Ectodermal cell (in vitro differentiated cells): ENCODE data around the gene SAMD15.
"Not testable (repeated sequence)": the region's sequence is repeated elsewhere in the genome, so short reads cannot be mapped to it uniquely, and the experiment has no call there.

Source experiments
- H3K27ac ChIP-seq: 2 replicates; pipeline ENCODE4 v1.7.0; 2013; ENCODE audit warnings: mild to moderate bottlenecking, low read depth, low read length; ENCODE audit not compliant: insufficient read depth, poor library complexity, severe bottlenecking
- H3K27me3 ChIP-seq: 2 replicates; pipeline ENCODE4 v1.7.0; 2013; ENCODE audit warnings: mild to moderate bottlenecking, low read length; ENCODE audit not compliant: insufficient read depth, control insufficient read depth, poor library complexity, severe bottlenecking
- H3K36me3 ChIP-seq: one replicate; pipeline ENCODE4 v1.7.0; 2013; ENCODE audit warnings: low read length; ENCODE audit not compliant: control insufficient read depth, insufficient read depth
- H3K4me1 ChIP-seq: one replicate; pipeline ENCODE4 v1.7.0; 2013; ENCODE audit warnings: low read length; ENCODE audit not compliant: control insufficient read depth, insufficient read depth
- H3K4me3 ChIP-seq: 2 replicates; pipeline ENCODE4 v1.7.0; 2013; ENCODE audit warnings: low read depth, low read length, control low read depth; ENCODE audit not compliant: insufficient read depth
- H3K9me3 ChIP-seq: 2 replicates; pipeline ENCODE4 v1.7.0; 2013; ENCODE audit warnings: mild to moderate bottlenecking, low read length, moderate library complexity; ENCODE audit not compliant: control insufficient read depth
- WGBS, 2 experiments: methylation state at CpG; one replicate each; pipeline ENCODE4 v1.1.7; 2013; ENCODE audit warnings: missing lambda C conversion rate in 2 of 2; 5-methylcytosine and 5-hydroxymethylcytosine counted together

SAMD15 gene

GRCh38 chr14:77409131-77409533 lies 32.0 kb downstream of the SAMD15 start:
- Histone ChIP-seq H3K27me3 (no peaks in the 10 kb centered on the region), H3K9me3 (no peaks in the 10 kb centered on the region), H3K27ac (no peak overlapping the region), H3K4me1 (no peaks in the 10 kb centered on the region), H3K4me3 (no peak overlapping the region), H3K36me3 (no peaks in the 10 kb centered on the region)
- WGBS, 2 experiments: 37 to 38% methylated on average over 3 of the region's 3 CpGs

- H3K36me3 ChIP-seq, H3K4me1 ChIP-seq, H3K9me3 ChIP-seq, H3K27me3 ChIP-seq, H3K27ac ChIP-seq, H3K4me3 ChIP-seq: not testable (repeated sequence)
- 92 to 93% methylated on average over 10 of the region's 10 CpGs for WGBS, 2 experiments
Observed at GRCh38 chr14:77415403-77416030, 38.3 kb downstream of the SAMD15 start.

GRCh38 chr14:77416098-77416497 lies 38.9 kb downstream of the SAMD15 start:
- H3K9me3 ChIP-seq, H3K27me3 ChIP-seq, H3K4me3 ChIP-seq, H3K27ac ChIP-seq, H3K36me3 ChIP-seq, H3K4me1 ChIP-seq: not testable (repeated sequence)
- WGBS, 2 experiments: 86 to 90% methylated on average over 1 to 2 of the region's 3 CpGs

DNA sequence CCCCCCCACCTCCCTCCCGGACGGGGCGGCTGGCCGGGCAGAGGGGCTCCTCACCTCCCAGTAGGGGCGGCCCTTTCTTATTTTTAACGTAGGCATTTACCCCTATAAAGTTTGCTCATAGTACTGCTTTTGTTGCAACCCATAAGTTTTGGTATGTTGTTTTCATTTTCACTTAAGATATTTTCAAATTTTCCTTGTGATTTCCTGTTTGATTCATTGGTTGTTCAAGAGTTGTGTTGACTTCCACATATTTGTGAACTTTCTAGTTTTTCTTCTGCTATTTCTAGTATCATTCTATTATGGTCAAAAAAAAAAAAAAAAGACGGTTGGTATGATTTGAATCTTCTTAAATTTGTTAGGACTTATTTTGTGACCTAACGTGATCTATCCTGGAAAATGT lies 39.7 kb downstream of the SAMD15 start:
- WGBS, 2 experiments: 91 to 96% methylated on average over 6 to 8 of the region's 8 CpGs
- Histone ChIP-seq H3K27me3 (no peaks in the 10 kb centered on the region), H3K4me3 (no peak overlapping the region), H3K27ac (no peak overlapping the region), H3K36me3 (no peaks in the 10 kb centered on the region), H3K9me3 (no peaks in the 10 kb centered on the region), H3K4me1 (no peaks in the 10 kb centered on the region)

GRCh38 chr14:77421201-77421600 lies 44.0 kb downstream of the SAMD15 start:
- H3K4me3 ChIP-seq: no peak overlapping the region
- H3K4me1 ChIP-seq: no peaks in the 10 kb centered on the region
- 100% methylated on average over 2 of the region's 2 CpGs; no CpG with 5 or more reads in 1 of the 2 experiments for WGBS, 2 experiments
- H3K36me3 ChIP-seq: peaks cover 16% of the 10 kb centered on the region
- no peaks in the 10 kb centered on the region for H3K9me3 ChIP-seq
- H3K27me3 ChIP-seq: no peaks in the 10 kb centered on the region
- no peak overlapping the region for H3K27ac ChIP-seq

- 94 to 96% methylated on average over 1 of the region's 1 CpG for WGBS, 2 experiments
- Histone ChIP-seq H3K4me1 (no peaks in the 10 kb centered on the region), H3K27ac (no peak within 1 kb of the TSS), H3K4me3 (no peak within 1 kb of the TSS), H3K9me3 (no peaks in the 10 kb centered on the region), H3K27me3 (no peaks in the 10 kb centered on the region), H3K36me3 (peaks cover 34% of the 10 kb centered on the region)
Observed at GRCh38 chr14:77423423-77423822, 46.2 kb downstream of the SAMD15 start, which contains the start of gene NOXRED1. NOXRED1 (minus strand) TSS chr14:77423523; CDS start chr14:77422889, 634 bp downstream.

GRCh38 chr14:77424862-77425261 lies 47.7 kb downstream of the SAMD15 start:
- no peaks in the 10 kb centered on the region for H3K27me3 ChIP-seq
- 82 to 89% methylated on average over 3 of the region's 3 CpGs for WGBS, 2 experiments
- peaks cover 42% of the 10 kb centered on the region for H3K36me3 ChIP-seq
- no peaks in the 10 kb centered on the region for H3K4me1 ChIP-seq
- H3K4me3 ChIP-seq: no peak overlapping the region
- no peak overlapping the region for H3K27ac ChIP-seq
- H3K9me3 ChIP-seq: no peaks in the 10 kb centered on the region

DNA sequence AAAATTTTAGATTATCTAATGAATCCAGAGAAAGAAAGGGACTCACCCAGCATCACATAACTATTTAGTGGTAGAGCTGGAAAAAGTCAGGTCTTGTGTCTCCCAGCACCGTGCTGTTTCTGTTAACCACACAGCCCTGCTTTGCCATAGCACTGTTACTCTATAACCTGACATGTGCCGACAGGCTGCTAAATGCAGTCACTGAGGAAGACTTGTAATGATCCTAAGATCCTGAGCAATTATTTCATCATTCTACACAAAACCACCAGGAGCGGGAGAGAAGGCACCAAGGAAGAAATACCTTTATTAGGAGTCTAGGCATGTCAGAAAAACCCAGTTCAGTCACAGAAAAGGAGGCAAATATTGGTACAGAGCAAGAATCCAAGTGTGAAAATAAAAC lies 49.2 kb downstream of the SAMD15 start:
- Histone ChIP-seq H3K4me3 (no peak overlapping the region), H3K9me3 (no peaks in the 10 kb centered on the region), H3K36me3 (peaks cover 42% of the 10 kb centered on the region), H3K27ac (no peak overlapping the region), H3K4me1 (no peaks in the 10 kb centered on the region), H3K27me3 (no peaks in the 10 kb centered on the region)
- 93 to 98% methylated on average over 3 of the region's 3 CpGs for WGBS, 2 experiments

DNA sequence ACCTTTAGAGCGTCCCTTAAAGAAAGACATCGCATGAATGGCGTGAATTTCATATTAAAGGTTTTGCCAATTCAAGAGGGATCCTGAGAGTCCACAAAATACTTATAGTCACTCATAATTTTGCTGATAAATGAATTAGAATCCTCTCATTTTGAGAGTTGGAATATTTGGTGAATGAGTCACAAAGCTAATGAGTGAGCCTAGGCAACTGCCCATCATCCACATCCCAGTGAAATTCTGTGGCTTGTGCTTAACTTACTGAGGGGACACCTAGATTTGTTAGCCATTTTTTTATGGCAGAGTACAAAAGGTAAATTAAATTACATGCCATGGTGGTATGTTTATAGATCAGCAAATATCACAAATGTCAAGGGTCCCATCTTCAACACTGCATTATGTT lies 58.9 kb downstream of the SAMD15 start:
- Histone ChIP-seq H3K27me3 (no peaks in the 10 kb centered on the region), H3K4me3 (no peak overlapping the region), H3K4me1 (no peaks in the 10 kb centered on the region), H3K9me3 (no peaks in the 10 kb centered on the region), H3K36me3 (peaks cover 14% of the 10 kb centered on the region), H3K27ac (no peak overlapping the region)
- 94 to 96% methylated on average over 3 of the region's 3 CpGs for WGBS, 2 experiments

- H3K27ac ChIP-seq: no peak overlapping the region
- H3K4me1 ChIP-seq: no peaks in the 10 kb centered on the region
- no peaks in the 10 kb centered on the region for H3K27me3 ChIP-seq
- peaks cover 23% of the 10 kb centered on the region for H3K36me3 ChIP-seq
- whole genome bisulfite sequencing, 2 experiments: no CpG with 5 or more reads among the region's 1 CpG
- no peaks in the 10 kb centered on the region for H3K9me3 ChIP-seq
- no peak overlapping the region for H3K4me3 ChIP-seq
Observed at GRCh38 chr14:77438596-77438995, 61.4 kb downstream of the SAMD15 start.

- 91 to 96% methylated on average over 4 of the region's 4 CpGs for whole genome bisulfite sequencing, 2 experiments
- no peaks in the 10 kb centered on the region for H3K27me3 ChIP-seq
- H3K9me3 ChIP-seq: no peaks in the 10 kb centered on the region
- H3K27ac ChIP-seq: no peak overlapping the region
- H3K4me3 ChIP-seq: no peak overlapping the region
- H3K36me3 ChIP-seq: peaks cover 26% of the 10 kb centered on the region
- no peaks in the 10 kb centered on the region for H3K4me1 ChIP-seq
Observed at GRCh38 chr14:77439861-77440260, 62.7 kb downstream of the SAMD15 start.
